Right lobe of liver (tissue), 4 donors: ENCODE results near the gene DGLUCY.

Experiments used
- POLR2A ChIP-seq: fragments of 450-650 bp; IDR thresholded peaks from one replicate; pipeline ENCODE4 v1.6.1; 2017; ENCODE audit warnings: antibody characterized with exemption, mild to moderate bottlenecking
- TF ChIP-seq, protein P1 (sequence below), 4 donors: fragments of 200-600 bp in 3 of 4; fragments of 450-650 bp in 1 of 4; IDR thresholded peaks; one replicate each; pipeline versions ENCODE4 v1.5.1 to v1.8.0; 2016 to 2022; ENCODE audit warnings: antibody characterized with exemption in 4 of 4, mild to moderate bottlenecking in 2 of 4
- donor health status: DM: no; HTN: no; CAD: no.
- donor health status: DM: no; HTN: no; CAD: no.
- donor health status: DM: no; HTN: yes; CAD: no.

DNA sequence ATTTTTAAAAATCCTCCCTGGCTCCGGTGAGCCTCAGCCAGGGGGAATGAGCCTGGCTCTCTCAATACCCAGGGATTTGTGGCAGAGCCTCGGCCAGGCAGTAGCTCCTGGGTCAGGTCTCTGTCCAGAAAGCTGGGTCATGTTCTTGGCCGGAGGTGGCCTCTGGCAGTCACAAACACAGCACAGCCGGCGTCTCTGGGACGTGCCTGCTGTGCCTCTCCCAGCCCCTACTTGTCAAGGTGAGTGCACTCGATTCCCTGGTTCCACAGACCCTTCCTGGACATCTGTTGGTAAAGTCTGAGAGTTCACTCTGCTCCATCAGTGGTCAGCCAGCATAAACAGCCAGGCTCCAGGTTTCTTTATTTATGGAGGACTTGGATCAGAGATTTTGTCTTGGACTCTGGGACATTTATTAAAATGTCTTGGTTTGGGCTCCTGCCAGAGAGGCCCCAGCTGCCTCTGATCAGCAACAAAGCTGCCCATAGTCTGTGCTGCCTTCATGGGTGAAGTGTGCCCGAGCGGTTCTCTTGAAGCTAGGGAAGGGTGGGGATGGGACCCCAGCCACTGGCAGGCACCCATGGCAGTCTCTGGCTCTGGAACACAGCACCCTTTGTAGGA, 56.7 kb downstream of the DGLUCY start:
- TF ChIP-seq, protein P1, sequence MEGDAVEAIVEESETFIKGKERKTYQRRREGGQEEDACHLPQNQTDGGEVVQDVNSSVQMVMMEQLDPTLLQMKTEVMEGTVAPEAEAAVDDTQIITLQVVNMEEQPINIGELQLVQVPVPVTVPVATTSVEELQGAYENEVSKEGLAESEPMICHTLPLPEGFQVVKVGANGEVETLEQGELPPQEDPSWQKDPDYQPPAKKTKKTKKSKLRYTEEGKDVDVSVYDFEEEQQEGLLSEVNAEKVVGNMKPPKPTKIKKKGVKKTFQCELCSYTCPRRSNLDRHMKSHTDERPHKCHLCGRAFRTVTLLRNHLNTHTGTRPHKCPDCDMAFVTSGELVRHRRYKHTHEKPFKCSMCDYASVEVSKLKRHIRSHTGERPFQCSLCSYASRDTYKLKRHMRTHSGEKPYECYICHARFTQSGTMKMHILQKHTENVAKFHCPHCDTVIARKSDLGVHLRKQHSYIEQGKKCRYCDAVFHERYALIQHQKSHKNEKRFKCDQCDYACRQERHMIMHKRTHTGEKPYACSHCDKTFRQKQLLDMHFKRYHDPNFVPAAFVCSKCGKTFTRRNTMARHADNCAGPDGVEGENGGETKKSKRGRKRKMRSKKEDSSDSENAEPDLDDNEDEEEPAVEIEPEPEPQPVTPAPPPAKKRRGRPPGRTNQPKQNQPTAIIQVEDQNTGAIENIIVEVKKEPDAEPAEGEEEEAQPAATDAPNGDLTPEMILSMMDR (IDR thresholded peaks at IDR 0.05): no peak
- TF ChIP-seq POLR2A: no peak
